GM20431 (cell line): Measurements from ENCODE around the gene SETD1B.

Experiments used
- in situ Hi-C: fragments of 300-500 bp; cut with MseI, MboI; formaldehyde crosslinking; loops from one replicate; pipeline ENCODE4 v1.15.0; 2020; ENCODE audit warnings: low sequenced_read_pairs; ENCODE audit not compliant: unreplicated experiment

SETD1B gene

GRCh38 chr12:121793440-121793837 is 10.4 kb upstream of the SETD1B start, which contains the start of gene RHOF:
RHOF (minus strand) TSS chr12:121793688; CDS start chr12:121793633, 55 bp downstream.
- in situ Hi-C loops = loop anchor here (10.0 kb wide), 1 partner anchor 99 kb away; no protein-coding TSS in a partner anchor

GRCh38 chr12:121793838-121794533 is 9.8 kb upstream of the SETD1B start:
- in situ Hi-C loops = loop anchor here (10.0 kb wide), 1 partner anchor 99 kb away; no protein-coding TSS in a partner anchor

GRCh38 chr12:121794534-121795033 is 9.2 kb upstream of the SETD1B start:
- in situ Hi-C loops = loop anchor here (10.0 kb wide), 1 partner anchor 100 kb away; no protein-coding TSS in a partner anchor

GRCh38 chr12:121795034-121795968 is 8.5 kb upstream of the SETD1B start:
- in situ Hi-C loops = loop anchor here (10.0 kb wide), 1 partner anchor 100 kb away; no protein-coding TSS in a partner anchor

GRCh38 chr12:121796855-121797751 is 6.7 kb upstream of the SETD1B start:
- in situ Hi-C loops = loop anchor here (10.0 kb wide), 1 partner anchor 102 kb away; no protein-coding TSS in a partner anchor

- in situ Hi-C loops = loop anchor here (10.0 kb wide), 1 partner anchor 103 kb away; no protein-coding TSS in a partner anchor
Measured at GRCh38 chr12:121797937-121798786, 5.6 kb upstream of the SETD1B start.

GRCh38 chr12:121798787-121799155 is 5.0 kb upstream of the SETD1B start:
- in situ Hi-C loops = loop anchor here (10.0 kb wide), 1 partner anchor 104 kb away; no protein-coding TSS in a partner anchor

GRCh38 chr12:121799156-121799841 is 4.5 kb upstream of the SETD1B start:
- in situ Hi-C loops = loop anchor here (10.0 kb wide), 1 partner anchor 104 kb away; no protein-coding TSS in a partner anchor

- in situ Hi-C loops = loop anchor here (10.0 kb wide), 1 partner anchor 105 kb away; no protein-coding TSS in a partner anchor
Measured at GRCh38 chr12:121799842-121800693, 3.7 kb upstream of the SETD1B start.

GRCh38 chr12:121800694-121801594 is 2.9 kb upstream of the SETD1B start:
- in situ Hi-C loops = no loop called here

- in situ Hi-C loops = no loop called here
Measured at GRCh38 chr12:121801595-121802484, 2.0 kb upstream of the SETD1B start.

- in situ Hi-C loops = no loop called here
Measured at GRCh38 chr12:121802485-121802842, 1.3 kb upstream of the SETD1B start.

- in situ Hi-C loops = no loop called here
Measured at GRCh38 chr12:121802843-121803698, 738 bp upstream of the SETD1B start.

- in situ Hi-C loops = no loop called here
Measured at GRCh38 chr12:121804417-121805111, 755 bp downstream of the SETD1B start.
